SK-N-SH treated with all-trans-retinoic acid at 6 μM for 48 hours (cell line): Measurements from ENCODE around the gene CALN1.

Source experiments
- CREB5 ChIP-seq: fragments of 250-450 bp; sonication (Bioruptor Pico); IDR thresholded peaks from 2 replicates; pipeline ENCODE4 v1.5.1; 2020; ENCODE audit warnings: low read depth, mild to moderate bottlenecking, moderate library complexity
- PPARA ChIP-seq: fragments of 250-450 bp; sonication (Bioruptor Pico); IDR thresholded peaks from 2 replicates; pipeline ENCODE4 v1.5.0; 2020; ENCODE audit warnings: mild to moderate bottlenecking, borderline replicate concordance
- TOX ChIP-seq: fragments of 250-450 bp; sonication (Bioruptor Pico); IDR thresholded peaks from 2 replicates; pipeline ENCODE4 v1.8.0; 2021; ENCODE audit warnings: mild to moderate bottlenecking, moderate library complexity, borderline replicate concordance
- TSHZ2 ChIP-seq: fragments of 250-450 bp; sonication (Bioruptor Pico); IDR thresholded peaks from 2 replicates; pipeline ENCODE4 v1.5.0; 2020; ENCODE audit warnings: mild to moderate bottlenecking, moderate library complexity
- ZFP3 ChIP-seq: fragments of 250-450 bp; sonication (Bioruptor Pico); IDR thresholded peaks from 2 replicates; pipeline ENCODE4 v1.5.0; 2020; ENCODE audit warnings: mild to moderate bottlenecking, moderate library complexity

GRCh38 chr7:72072901-72073300, 339.2 kb downstream of the CALN1 start:
- TF ChIP-seq CREB5, result no peak
- TF ChIP-seq PPARA (CRISPR knock-in tag), result no peak
- TF ChIP-seq ZFP3 (CRISPR knock-in tag), result no peak
- TF ChIP-seq TOX, result no peak
- TF ChIP-seq TSHZ2 (CRISPR knock-in tag), result no peak
